ENCODE measurements around the gene B9D1.

- no peak for TF ChIP-seq CTCF (conservative IDR thresholded peaks at IDR 0.05 in 1 of 2, IDR thresholded peaks at IDR 0.05 in 1 of 2; ENCODE audit: extremely low read depth in 1 of 2, insufficient read depth in 1 of 2, low read depth in 1 of 2, low read length in 2 of 2)
- TF ChIP-seq EZH2 (IDR thresholded peaks at IDR 0.05; ENCODE audit: borderline replicate concordance, low read length) = no peak
These were observed 45.8 kb upstream of the B9D1 start for GRCh38 chr17:19408346-19408710.

All from mammary epithelial cell (primary cell).